ENCODE results near the gene CRAMP1. TPM values are rescaled to one million over a fixed set of nuclear protein-coding genes. Genes with fewer than 3 reads are reported as not detected.

The CRAMP1 gene, protein sequence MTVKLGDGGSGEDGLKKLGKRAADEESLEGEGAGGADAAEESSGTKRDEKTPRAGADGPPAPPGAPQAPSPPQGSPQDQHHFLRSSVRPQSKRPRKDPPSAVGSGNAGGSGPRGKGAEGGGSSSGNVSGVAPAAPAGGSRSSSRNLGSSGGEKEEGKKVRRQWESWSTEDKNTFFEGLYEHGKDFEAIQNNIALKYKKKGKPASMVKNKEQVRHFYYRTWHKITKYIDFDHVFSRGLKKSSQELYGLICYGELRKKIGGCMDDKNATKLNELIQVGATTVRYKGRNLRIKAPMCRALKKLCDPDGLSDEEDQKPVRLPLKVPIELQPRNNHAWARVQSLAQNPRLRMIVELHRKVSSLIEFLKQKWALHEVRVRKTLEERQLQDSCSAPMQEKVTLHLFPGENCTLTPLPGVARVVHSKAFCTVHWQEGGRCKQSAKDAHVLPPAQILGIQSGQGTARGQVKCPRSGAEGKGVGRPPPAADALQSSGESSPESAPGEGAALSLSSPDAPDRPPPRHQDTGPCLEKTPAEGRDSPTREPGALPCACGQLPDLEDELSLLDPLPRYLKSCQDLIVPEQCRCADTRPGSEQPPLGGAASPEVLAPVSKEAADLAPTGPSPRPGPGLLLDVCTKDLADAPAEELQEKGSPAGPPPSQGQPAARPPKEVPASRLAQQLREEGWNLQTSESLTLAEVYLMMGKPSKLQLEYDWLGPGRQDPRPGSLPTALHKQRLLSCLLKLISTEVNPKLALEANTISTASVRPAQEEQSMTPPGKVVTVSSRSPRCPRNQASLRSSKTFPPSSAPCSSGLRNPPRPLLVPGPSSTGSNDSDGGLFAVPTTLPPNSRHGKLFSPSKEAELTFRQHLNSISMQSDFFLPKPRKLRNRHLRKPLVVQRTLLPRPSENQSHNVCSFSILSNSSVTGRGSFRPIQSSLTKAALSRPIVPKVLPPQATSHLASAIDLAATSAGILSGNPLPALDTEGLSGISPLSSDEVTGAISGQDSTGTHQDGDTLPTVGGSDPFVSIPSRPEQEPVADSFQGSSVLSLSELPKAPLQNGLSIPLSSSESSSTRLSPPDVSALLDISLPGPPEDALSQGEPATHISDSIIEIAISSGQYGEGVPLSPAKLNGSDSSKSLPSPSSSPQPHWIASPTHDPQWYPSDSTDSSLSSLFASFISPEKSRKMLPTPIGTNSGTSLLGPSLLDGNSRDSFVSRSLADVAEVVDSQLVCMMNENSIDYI (N-terminal part only)
- 6.9 TPM for total RNA-seq

DNA sequence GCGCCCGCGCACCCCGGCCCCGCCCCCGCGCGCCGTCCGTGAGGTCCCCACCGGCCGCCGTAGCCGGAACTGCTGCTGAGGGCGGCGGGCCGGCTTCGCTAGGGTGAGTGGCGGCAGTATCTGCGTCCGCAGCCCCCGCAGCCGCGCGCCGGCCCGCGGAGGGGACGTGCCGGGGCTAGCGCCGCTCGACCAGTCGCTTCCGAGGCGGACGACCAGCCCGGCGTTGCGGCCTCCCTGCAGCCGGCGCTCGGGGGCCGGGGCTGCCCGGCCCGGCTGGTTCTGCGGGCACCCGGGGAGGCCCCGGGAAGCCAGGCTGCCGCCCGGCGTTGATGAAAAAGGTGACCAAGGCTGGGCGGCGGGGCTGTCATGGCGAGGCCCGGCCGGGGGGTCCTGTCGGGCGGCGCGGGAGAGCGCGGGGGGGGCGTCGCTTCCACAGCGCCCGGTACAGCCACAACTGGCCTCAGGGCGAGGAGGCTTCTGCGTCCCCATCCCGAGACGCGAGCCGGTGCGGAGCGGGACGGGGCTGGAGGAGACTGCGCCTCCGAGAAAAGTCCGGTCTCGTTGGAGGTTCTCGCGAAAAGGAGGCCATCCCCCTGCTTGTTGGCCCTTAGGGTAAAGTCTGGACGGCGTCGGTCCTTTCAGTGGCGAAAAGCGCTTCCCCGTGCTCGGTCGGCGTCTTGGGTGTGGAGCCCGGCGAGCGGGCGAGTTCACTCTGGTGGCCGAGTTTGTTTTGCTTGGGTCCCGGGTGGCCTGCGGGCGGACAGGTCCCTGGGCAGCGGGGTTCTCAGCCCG lies at the start of gene CRAMP1:
Gene CRAMP1, plus strand, starts transcription at position 41 of the 792 bp plus-strand sequence. CDS start 2,280 bp downstream, outside the sequence.
- DNase-seq (ENCODE audit: low spot score) (no peak), ATAC-seq (no peak)

DNA sequence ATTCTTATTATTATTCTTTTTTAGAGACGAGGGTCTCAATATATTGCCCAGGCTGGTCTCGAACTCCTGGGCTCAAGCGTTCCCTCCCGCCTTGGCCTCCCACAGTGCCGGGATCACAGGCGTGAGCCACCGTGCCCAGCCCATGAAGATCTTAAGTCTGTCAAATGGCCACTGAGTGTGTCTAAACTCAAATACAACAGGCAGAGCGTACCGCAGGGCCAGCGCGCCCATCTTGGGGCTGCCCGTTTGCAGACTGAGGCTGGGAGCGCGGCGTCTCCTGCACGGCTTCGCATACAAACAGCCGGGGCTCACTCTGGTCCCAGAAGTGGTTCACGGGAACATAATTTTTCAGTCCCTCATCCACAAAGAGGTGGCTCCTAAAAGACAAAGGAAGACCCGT lies 48.4 kb upstream of the CRAMP1 start:
- no peak for DNase-seq (ENCODE audit: low spot score)
- ATAC-seq, result no peak

DNA sequence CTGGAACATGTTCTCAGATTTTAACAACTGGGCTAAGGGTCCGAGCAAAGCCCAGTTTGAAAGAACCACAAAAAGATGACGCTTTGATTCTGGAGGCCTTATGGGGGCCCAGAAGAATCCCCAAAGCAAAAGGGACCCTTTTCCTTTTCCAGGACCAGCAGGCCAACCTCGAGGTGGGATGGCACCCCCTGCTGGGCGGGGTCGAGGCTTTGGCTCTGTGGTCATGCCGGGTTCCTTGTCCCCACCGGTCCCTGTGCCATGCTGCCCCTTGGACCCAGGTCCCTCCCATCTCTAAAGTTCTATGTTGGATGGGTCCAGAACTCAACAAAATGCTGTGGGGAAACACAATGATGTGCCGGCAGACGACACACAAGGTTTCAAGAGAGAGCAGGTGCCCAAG lies 47.8 kb upstream of the CRAMP1 start:
- DNase-seq (ENCODE audit: low spot score) (no peak), ATAC-seq (no peak)

DNA sequence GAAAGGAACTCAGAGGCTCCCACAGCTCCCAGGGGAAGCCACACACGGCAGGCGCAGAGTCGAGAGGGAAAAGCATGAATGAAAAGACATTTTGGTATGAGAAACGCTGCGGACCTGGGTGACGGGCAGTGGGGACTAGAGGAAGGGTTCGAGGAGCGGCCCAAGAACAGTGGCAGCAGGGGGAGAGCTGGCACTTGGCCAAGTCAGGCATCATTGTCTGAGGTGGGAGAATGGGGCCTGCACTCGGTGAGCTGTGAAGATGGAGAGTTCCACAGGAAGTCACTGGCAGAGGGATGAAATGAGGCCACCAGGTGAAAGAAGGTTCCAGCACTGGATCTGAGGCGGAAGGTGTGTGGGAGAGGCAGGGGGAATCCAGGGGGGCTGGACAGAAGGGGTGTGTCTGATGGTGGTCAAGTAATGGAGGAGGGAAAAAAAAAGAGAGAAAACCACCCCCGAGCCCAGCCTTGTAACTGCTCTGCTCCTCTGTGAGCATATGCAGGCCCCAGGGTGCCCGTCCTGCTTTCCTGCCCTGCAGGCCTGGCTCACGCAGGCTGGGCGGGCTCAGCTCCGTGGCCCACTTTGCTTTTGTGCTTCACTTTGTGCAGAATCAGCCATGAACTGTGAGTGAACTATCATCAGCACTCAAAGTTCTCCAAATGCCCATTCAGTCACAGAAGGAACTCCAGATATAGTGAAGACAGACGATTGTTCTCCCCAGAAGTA lies 46.9 kb upstream of the CRAMP1 start:
- ATAC-seq (no peak), DNase-seq (ENCODE audit: low spot score) (no peak)

DNA sequence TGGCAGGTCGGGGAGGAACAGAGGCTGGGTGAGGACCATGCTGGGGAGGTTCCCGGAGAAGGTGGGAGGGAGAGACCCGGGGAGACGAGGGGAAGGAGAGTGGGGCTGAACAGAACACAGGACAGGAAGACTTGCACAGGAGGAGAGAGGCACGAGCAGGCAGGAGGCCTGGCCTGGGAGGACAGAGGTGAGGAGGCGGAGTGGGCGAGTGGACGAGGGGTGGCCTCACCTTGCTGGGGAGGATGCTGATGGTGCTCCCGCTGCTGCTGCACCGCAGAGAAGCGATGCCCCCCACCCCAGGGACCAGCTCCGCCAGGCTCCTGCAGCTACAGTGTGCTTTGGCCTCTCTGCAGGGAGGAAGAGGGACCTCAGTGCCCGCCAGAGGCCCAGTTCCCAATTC lies 44.2 kb upstream of the CRAMP1 start:
- no peak for DNase-seq (ENCODE audit: low spot score)
- no peak for ATAC-seq

DNA sequence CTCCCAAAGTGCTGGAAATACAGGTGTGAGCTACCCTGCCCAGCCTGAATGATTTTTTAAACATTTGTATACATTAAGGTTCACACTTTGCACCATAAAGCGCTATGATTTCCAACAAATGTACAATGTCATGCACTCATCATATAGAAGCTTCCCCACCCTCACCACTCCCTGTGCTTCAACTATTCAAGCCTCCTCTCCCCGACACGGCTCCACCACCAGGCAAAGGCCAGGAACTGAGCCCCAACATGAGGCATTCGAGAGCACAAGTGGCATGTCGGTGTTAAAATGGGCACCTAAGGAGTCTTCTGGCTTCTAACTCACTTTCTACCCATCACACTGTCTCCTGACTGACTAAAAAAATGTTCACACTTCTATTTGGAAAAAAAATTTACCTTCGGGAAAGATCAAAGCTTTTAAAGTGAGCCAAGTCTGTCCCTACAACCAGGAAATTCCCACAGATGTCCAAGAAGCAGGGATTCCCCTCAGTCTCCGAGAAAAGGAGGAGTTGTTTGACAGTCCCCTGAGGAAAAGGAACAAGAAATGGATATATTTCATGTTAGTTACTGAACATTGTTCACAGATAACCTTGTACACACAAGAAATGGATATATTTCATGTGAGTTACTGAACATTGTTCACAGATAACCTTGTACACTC lies 41.0 kb upstream of the CRAMP1 start:
- DNase-seq (ENCODE audit: low spot score) (no peak), ATAC-seq (no peak)

DNA sequence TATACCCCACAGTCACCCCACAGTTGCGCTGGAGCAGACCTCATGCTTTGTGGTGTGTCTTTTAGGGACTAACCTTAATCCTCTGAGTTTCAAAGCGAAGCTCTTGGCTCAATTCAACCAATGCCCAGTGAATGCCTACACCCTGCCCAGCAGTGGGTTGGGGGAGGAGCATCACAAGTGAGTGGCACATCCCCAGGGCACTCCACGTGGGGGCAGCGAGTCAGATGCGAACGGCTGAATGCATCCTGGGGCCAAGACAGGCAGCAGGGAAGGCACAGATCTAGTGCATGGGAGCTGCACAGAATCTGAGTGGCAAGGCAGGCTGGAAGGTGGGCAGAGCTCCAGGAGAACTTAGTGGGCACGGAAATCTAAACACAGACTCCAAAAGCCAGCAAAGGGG lies 39.5 kb upstream of the CRAMP1 start:
- DNase-seq (ENCODE audit: low spot score) (no peak), ATAC-seq (no peak)

DNA sequence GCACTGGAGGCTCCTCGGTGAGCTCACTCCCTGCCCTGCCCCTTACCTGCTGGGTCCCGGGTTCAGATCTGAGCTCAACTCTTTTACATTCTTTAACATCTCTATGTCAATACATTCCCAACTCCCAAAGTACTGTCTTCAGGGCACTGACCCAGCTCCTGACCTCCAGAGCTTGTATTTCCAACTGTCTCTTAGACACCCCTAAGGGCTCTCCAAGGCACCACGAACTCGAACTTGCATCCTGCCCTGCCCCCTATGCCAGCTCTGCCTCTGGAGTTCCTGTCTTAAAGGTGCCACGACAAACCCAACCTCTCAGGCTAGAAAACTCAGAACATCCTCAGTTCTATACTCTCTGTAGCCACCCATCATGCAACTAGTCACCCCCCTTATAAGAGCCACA lies 38.9 kb upstream of the CRAMP1 start:
- DNase-seq (ENCODE audit: low spot score) (no peak), ATAC-seq (no peak)

DNA sequence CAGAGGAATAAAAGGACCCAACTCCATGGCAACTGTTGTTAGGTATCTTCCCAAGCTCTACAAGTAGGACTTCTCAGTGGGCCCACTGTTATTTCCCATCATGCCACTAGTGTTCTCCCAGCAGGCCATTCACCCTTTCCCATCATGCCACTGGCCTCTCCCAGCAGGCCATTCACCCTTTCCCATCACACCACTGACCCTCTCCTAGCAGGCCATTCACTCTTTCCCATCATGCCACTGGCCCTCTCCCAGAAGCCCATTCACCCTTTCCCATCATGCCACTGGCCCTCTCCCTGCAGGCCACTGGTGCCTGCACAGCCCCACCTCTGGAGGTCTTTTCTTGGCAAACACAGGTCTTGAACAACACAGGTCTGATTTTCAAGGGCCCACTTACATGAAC lies 36.6 kb upstream of the CRAMP1 start:
- ATAC-seq, result no peak

DNA sequence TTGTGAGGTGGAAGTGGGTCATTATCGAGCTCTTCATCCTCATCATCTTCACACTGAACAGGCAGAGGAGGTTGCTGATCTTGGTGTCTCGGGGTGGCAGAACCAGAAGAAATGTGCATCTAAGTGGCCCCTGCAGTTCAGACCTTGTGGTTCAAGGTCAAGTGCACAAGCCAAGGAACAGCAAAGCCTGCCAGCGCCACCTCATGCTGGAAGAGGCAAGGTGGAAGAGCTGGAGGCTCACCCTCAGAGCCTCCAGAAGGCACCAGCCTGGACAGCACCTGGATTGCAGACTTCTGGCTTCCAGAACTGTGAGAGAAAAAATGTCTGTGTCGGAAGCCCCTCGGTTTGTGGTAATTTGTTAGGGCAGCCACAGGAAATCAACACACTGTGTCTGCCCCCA lies 32.9 kb upstream of the CRAMP1 start:
- no peak for ATAC-seq

More for the DNA sequence above, 36.6 kb upstream of the CRAMP1 start:
- no peak for DNase-seq (ENCODE audit: low spot score)

DNA sequence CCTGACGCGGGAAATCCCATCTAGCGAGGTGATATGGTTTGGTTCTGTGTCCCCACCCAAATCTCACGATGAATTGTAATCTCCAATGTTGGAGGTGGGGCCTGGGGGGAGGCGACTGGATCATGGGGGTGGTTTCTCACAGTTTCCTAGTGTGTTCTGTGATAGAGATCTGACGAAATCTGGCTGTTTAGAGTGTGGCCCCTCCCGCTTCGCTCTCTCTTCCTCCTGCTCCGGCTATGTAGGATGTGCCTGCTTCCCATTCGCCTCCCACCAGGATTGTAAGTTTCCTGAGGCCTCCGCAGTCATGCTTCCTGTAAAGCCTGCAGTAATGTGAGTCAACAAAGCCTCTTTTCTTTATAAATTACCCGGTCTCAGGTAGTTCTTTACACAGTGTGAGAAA lies 31.9 kb upstream of the CRAMP1 start:
- ATAC-seq (no peak), DNase-seq (ENCODE audit: low spot score) (no peak)

More for the DNA sequence above, 32.9 kb upstream of the CRAMP1 start:
- no peak for DNase-seq (ENCODE audit: low spot score)

DNA sequence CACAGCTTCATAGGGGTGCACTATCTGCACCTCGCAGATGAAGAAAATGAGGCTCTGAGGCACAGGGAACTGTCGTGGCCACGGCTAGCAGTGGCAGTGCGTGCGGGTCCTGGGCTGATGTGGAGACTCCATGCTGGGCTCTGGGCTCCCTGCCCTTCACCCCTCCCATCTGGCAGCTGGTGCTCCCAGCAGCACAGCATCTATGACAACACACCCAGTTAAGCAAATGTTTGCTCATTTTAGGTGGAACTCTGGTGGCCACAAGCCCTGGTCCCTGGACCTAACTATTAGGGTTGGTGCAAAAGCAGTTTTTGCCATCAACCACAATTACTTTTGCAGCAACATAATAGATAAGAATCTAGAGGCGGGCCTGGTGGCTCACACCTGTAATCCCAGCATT lies 31.2 kb upstream of the CRAMP1 start:
- DNase-seq (ENCODE audit: low spot score) (no peak), ATAC-seq (peak; percentile 88)

DNA sequence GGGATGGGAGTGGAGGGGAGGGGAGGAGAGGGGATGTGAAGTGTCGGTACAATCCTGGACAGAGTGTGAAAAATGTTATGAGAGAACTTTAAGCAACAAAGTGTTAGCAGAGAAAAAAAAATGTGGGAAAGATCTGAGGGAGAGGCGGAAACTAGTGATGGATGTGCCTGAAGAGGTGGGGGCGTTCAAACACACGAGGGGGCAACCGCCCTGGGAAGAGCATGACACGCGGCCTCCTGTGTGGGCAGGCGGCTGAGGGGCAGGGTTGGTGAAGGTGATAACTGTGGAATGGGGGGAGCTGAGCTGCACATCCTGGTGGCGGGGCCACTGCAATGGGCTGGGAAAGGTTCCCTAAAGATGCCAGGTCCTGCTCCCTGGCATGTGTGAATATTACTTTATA lies 30.4 kb upstream of the CRAMP1 start:
- DNase-seq (ENCODE audit: low spot score) (no peak), ATAC-seq (no peak)

DNA sequence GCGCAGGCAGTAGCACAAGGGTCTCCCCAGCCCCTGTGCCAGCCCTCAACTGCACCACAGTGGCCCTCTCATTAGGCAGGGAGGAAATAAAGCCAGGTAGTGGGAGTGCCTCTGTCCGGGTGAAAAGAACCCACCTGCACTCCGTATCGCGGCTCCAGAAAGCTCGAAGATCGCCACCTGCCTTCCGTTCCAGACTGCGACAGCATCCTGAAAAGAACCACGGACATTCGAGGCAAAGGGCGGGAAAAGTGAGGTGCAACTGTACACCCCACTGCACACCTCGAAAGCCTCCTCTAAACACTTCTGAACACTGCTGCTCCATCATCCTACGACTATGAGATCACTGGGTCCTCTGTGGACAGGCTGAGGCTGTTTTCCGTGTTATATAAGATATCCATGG lies 29.0 kb upstream of the CRAMP1 start:
- DNase-seq (ENCODE audit: low spot score), result no peak
- no peak for ATAC-seq

DNA sequence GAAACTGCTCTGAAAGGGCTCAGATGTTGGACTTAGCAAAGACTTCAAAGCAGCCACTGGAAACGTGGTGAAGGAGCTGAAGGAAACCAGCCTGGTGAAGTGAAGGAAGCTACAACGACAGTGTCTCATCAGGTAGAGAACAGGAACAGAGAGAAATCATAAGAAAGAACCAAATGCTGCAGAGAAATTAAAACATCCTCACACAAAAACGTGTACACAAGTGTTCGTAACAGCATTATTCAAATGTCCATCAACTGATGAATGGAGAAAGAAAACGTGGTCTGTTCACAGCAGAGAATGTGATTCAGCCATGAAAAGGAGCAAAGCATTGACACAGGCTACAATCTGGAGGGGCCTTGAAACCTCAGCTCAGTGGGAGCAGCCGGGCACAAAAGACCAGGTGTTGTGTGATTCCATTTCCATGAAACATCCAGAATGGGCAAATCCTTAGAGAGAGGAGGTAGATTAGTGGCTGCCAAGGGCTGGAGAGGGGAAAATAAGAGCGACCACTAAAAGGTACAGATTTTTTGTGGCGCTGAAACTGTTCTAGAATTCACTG lies 27.2 kb upstream of the CRAMP1 start:
- no peak for DNase-seq (ENCODE audit: low spot score)
- ATAC-seq, result no peak

DNA sequence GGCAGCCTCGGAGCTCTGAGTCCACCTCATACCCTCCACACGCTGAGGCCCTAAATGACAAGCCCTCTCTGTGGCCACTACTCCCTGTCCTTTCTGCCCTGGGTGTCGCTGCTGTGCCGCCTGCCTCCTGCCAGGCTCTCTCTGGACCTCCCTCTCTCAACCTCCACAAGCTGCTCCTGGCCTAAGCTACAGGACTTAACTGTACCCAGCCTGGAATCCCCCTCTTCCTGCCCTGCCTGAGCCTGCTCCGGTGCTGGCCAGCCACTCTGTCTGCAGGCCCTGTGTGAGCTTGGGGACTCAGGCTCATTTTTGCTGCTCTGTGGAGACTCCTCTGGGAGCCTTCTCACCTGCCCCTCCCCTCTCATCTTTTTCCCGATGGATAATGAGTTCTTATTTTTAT lies 21.8 kb upstream of the CRAMP1 start:
- no peak for ATAC-seq
- DNase-seq (ENCODE audit: low spot score), result no peak

DNA sequence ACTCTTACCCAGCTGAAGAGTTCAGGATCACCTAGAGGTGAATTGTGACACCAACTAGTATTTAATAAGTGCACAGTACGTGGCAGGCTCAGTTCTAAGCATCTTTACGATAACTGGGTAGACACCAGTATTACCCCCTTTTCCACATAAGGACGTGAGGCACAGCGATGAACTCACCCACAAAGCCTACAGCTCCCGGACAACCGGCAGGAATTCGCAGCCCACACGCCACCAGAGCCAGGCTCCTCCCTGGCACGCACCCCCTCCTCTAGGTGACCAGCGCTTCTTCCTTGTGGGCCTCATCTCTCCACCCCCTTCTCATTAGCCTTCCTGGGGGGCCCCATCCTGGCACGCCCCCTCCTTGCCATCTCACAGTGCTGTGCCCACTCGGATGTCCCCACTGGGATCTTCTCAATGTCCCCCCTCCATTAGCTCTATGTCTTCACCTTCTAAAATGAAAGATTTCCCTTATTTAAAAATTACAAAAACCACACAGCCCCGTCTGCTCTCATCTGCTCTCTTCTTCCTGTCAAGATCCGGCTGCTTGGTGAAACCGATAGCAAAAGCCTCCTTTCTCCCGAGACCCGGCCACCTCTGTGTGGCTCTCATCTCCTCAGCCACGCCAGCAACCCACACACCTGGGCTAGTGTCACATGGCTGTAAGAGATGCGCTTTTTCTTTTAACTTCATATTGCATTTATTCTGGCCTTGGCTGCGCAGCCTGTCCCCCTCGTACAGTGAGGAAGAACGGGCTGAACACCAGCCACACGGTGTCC lies 21.0 kb upstream of the CRAMP1 start:
- DNase-seq (ENCODE audit: low spot score) (no peak), ATAC-seq (no peak)

DNA sequence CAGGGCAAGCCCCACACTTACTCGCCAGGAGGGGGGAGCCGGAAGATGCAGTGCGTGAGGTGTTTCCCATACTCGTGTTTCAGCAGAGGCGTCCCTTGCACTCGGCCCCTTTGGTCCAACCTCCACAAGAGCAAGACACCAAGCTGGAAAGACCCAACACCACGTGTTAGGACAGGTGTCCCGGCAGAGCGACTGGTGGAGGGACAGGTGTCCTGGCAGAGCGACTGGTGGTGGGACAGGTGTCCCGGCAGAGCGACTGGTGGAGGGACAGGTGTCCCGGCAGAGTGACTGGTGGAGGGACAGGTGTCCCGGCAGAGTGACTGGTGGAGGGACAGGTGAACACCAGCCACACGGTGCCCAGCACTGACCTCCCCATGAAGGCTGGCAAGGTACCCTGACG lies 19.7 kb upstream of the CRAMP1 start:
- ATAC-seq, result no peak

More for the DNA sequence above, 19.7 kb upstream of the CRAMP1 start:
- no peak for DNase-seq (ENCODE audit: low spot score)
